ENCODE data around the gene CSTF2T.

The CSTF2T gene

DNA sequence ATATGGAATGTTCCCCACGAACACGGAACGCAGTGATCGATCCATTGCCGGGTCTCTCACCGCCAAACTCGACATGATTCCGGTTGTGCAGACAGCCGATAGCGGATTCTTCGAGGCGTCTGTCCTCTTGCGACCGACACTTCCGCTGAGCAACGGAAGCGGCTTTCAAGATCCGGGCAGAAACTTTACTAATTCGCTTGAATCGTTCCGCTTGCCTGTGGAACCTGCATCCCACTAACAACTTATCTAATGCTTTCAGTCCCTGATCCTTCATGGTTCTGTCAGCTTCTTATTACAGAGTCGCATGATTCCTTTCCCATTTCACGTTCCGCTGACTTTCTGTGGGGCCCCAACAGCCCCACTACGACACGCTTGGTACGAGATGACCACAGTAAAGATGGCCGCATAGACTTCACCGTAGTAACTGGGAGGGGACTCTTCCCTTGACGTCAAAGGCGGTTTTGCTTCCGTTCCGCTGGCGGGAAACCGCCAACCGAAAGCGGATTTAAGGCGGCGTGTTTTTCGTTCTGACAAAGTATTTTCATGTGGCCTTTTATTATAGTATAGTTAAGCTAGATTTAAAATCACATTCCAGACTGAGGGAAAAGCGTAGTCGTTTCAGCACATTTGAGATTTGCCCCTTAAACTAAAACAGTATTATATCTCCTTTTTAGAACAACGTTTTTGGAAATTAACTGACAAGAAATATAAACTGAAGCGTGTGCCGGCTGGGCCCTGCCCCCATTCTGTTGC lies at the start of gene CSTF2T:
TSS of gene CSTF2T (minus strand) at position 121 of the 753 bp plus-strand sequence. CDS start at position 75, 46 bp downstream.
- in situ Hi-C loops (cut with HindIII; ENCODE audit: low pct_ligation_motif_present, low pct_unique_long_range_greater_than_20kb, low sequenced_read_pairs): no loop called here

GRCh38 chr10:51748959-51749358 lies 49.6 kb upstream of the CSTF2T start:
- in situ Hi-C loops (cut with HindIII; ENCODE audit: low pct_ligation_motif_present, low pct_unique_long_range_greater_than_20kb, low sequenced_read_pairs): no loop called here
- DNase-seq: no peak

More for the DNA sequence above, at the start of gene CSTF2T:
- DNase-seq: peak; percentile 95

DNA sequence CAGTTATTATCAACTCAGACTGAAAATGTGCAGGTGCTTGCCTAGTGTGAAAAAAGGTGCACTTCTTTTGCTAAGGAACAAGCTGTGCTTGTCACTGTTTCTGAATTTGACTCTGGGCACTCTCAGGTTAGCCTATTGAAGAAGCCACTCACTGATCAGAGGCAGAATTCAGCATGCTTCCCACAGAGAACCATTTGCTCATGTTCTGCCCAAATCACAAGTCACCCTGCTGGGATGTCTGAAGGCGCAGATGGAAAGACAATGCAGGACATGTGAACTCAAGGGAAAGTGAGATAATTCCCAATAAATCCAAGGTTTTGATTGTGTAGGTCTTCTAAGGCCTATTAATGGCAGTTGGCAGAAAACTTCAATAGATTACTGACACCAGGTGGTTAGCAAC lies 47.8 kb upstream of the CSTF2T start:
- DNase-seq: no peak
- in situ Hi-C loops (cut with HindIII; ENCODE audit: low pct_ligation_motif_present, low pct_unique_long_range_greater_than_20kb, low sequenced_read_pairs): no loop called here

DNA sequence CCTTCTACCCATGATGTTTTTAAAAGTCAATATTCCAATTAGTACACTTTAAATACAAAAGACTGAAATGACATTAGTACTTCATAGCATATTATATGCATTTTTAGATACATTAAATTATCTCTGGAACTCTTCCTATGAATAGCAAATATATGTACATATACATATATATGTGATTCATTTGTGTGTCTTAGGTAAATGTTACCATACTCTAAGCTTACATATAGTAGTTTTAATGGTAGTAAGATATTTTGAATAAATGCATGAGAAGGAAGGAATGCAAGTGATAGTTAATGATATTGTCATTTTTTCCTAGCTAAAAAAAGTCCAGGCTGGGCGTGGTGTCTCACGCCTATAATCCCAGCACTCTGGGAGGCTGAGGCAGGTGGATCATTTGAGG lies 46.0 kb upstream of the CSTF2T start:
- no peak for DNase-seq
- in situ Hi-C loops (cut with HindIII; ENCODE audit: low pct_ligation_motif_present, low pct_unique_long_range_greater_than_20kb, low sequenced_read_pairs): no loop called here

DNA sequence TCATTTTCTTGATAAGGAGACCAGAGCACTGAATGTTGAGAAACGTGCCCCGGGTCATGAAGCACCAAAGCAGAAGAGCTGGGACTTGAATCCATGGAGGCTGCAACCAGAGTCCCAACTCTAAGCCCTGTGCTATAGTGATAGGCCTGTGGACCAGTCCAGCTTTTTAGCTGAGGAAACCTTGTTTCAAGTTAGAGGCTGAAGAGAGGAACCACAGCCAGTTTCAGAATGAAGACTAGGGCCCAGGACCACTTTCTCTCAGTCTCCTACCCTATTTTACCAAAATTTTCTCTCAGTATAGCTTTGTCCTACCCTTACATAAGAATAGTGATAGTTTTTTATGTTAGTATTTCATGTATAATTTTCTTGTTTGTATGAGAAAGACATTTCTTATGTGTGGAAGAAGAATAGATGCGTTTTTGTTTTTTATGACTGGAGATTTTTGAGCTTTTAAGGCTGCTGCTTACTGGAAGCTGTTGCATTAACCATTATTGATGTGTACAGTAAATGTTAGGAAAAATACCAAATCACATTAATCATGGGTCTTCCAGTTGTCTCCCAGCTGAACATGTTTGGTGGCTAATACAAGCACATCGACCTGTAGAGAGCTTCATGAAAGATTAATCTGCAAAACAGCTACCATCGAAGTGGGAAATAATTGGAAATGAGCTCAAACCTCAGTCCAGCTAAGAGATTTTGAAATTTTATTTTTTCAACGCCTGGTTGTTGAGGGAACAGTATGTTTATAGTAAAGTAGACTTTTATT lies 45.0 kb upstream of the CSTF2T start:
- in situ Hi-C loops (cut with HindIII; ENCODE audit: low pct_ligation_motif_present, low pct_unique_long_range_greater_than_20kb, low sequenced_read_pairs): no loop called here
- no peak for DNase-seq

DNA sequence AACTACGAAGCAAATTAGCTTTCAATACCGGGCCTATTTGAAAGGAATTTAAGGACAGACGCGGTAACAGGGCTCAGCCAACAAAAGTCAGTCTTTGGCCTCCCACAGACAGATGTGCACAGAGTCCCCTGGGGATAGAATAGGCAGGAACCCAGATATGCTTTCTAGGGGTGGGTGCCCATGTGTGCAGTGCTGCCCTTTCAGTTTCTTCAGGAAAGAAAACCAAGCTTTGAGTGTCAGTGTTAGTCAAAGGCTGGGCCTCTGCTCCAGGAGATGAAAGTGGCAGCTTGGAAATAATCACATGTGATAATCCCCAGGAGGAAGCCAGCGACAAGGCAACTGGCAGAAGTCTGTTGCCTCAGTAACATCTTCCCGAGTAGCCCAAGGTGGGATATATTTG lies 43.8 kb upstream of the CSTF2T start:
- in situ Hi-C loops (cut with HindIII; ENCODE audit: low pct_ligation_motif_present, low pct_unique_long_range_greater_than_20kb, low sequenced_read_pairs): no loop called here
- no peak for DNase-seq

GRCh38 chr10:51733057-51733456 lies 33.7 kb upstream of the CSTF2T start:
- in situ Hi-C loops (cut with HindIII; ENCODE audit: low pct_ligation_motif_present, low pct_unique_long_range_greater_than_20kb, low sequenced_read_pairs): no loop called here
- no peak for DNase-seq

GRCh38 chr10:51729822-51730555 lies 30.6 kb upstream of the CSTF2T start:
- DNase-seq: no peak
- in situ Hi-C loops (cut with HindIII; ENCODE audit: low pct_ligation_motif_present, low pct_unique_long_range_greater_than_20kb, low sequenced_read_pairs): no loop called here

DNA sequence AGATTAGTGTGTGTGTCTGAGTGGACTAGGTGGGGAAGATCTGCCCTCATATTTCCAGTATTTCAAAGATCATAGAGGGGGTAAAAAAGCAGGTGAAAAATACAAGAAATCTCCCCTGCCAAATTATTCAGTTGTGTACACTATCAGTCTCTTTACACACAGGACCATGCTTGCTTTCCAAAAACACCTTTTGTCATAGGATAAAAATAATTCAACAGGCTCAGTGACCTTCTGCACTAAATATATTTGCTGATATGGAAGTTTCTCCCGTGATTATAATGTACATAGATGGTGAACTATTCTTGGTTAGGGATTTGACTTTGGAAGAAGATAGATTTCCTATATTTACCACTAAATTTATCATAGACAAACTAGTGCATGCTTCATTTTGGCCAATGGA lies 24.6 kb upstream of the CSTF2T start:
- DNase-seq: no peak
- in situ Hi-C loops (cut with HindIII; ENCODE audit: low pct_ligation_motif_present, low pct_unique_long_range_greater_than_20kb, low sequenced_read_pairs): no loop called here

- DNase-seq: no peak
- in situ Hi-C loops (cut with HindIII; ENCODE audit: low pct_ligation_motif_present, low pct_unique_long_range_greater_than_20kb, low sequenced_read_pairs): no loop called here
Observed at GRCh38 chr10:51718804-51719291, 19.5 kb upstream of the CSTF2T start.

- no peak for DNase-seq
- in situ Hi-C loops (cut with HindIII; ENCODE audit: low pct_ligation_motif_present, low pct_unique_long_range_greater_than_20kb, low sequenced_read_pairs): no loop called here
Observed at GRCh38 chr10:51716981-51717380, 17.6 kb upstream of the CSTF2T start.

GRCh38 chr10:51711519-51711891 lies 12.1 kb upstream of the CSTF2T start:
- in situ Hi-C loops (cut with HindIII; ENCODE audit: low pct_ligation_motif_present, low pct_unique_long_range_greater_than_20kb, low sequenced_read_pairs): no loop called here
- no peak for DNase-seq

DNA sequence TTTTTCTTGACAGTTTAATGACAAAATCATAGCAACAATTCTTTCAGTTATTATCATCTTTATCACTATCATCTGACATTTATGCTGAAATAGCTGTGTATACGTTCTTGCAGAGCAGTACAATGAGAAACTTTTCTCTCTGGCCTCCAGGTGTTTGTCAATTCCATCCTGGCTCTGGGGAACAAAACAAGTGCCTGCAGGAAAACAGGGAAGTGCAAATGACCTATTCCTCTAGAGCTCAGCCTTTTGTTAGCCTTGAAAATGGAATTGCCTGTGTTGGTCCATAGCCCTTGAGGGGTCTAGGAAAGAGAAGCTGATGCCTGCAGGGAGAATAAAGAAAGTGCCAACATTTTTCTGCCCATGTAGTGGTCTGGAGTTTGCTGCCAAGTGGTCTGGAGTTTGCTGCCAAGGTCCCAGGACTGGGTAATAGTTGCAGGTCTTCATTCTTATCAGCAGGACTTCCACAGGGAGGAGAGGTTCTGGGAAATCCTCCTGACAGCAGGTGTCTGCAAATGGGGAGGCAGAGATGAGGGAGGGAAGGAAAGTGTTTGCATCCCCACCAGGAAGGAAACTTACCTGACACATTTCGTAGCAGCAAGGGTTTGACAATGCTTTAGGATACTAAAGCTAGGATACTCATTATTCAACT lies 10.1 kb upstream of the CSTF2T start:
- no peak for DNase-seq
- in situ Hi-C loops (cut with HindIII; ENCODE audit: low pct_ligation_motif_present, low pct_unique_long_range_greater_than_20kb, low sequenced_read_pairs): no loop called here

DNA sequence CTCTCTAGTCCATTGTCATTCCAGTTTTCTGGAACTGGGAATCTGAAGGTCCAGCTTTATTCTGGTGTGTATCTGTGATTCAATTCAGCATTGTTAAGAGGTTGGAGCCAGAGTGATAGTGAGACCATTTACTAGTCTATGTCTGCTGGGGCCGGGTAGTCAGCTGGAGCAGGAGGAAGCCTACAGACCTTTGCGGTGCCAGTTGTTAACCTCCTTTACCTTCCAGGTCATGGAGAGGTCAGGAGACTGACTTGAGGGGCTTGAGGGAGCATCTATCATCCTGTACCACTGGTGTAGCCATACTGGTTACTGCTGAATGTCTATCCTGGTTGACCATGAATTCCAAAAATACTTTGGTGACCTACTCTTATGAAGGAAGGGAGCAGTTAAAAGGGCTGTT lies 9.2 kb upstream of the CSTF2T start:
- in situ Hi-C loops (cut with HindIII; ENCODE audit: low pct_ligation_motif_present, low pct_unique_long_range_greater_than_20kb, low sequenced_read_pairs): no loop called here
- no peak for DNase-seq

- no peak for DNase-seq
- in situ Hi-C loops (cut with HindIII; ENCODE audit: low pct_ligation_motif_present, low pct_unique_long_range_greater_than_20kb, low sequenced_read_pairs): no loop called here
Observed at GRCh38 chr10:51707821-51708424, 8.5 kb upstream of the CSTF2T start.

DNA sequence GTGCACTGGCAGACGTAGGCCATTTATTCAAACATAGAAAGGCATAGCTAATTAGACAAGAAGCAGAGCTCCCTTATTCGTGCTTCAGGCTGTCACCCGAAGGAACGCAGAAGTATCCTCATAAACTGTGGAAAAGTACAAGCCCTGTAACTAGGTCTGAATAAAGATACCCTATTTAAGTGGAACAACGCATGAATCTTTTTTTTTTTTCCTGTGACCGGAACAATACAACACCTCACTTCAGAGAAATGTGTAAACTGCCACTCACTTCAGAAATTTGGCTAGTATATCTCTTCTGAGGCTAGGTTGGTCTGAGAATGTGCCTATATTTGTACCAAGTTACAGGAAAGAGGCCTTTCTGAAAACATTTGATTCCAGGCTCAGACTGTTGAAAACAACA lies 8.0 kb upstream of the CSTF2T start:
- DNase-seq: no peak
- in situ Hi-C loops (cut with HindIII; ENCODE audit: low pct_ligation_motif_present, low pct_unique_long_range_greater_than_20kb, low sequenced_read_pairs): no loop called here

GRCh38 chr10:51706225-51706624 lies 6.8 kb upstream of the CSTF2T start:
- no peak for DNase-seq
- in situ Hi-C loops (cut with HindIII; ENCODE audit: low pct_ligation_motif_present, low pct_unique_long_range_greater_than_20kb, low sequenced_read_pairs): no loop called here

DNA sequence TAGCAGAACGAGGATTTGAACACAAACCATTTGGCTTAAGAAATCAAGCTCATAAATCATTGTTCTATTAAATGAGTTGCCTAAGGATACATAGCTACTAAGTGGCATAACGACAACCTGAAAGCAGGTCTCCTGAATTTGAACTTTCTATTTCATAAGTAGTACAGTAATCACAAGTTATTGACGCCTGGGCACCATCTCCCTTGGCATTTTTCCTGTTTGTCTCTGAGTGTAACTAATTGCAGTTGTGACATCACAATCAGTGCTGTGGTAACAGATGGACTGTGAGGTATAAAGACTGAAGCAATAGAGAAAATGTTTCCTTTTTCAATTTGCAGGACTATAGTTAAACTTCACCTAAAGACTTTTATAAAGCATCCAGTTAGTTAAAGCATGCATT lies 6.4 kb upstream of the CSTF2T start:
- DNase-seq: no peak
- in situ Hi-C loops (cut with HindIII; ENCODE audit: low pct_ligation_motif_present, low pct_unique_long_range_greater_than_20kb, low sequenced_read_pairs): no loop called here

Measured in ACHN (cell line).